Measurements from ENCODE around the gene CCDC70. TPM values are rescaled to one million over a fixed set of nuclear protein-coding genes. Genes with fewer than 3 reads are reported as not detected.

Gene CCDC70
- total RNA-seq, 1 experiment from 2014 or later = not detected

GRCh38 chr13:51895906-51896888 is 34.4 kb downstream of the CCDC70 start:
- no peaks in the 10 kb centered on the region for H3F3A ChIP-seq (ENCODE audit: low read length, unreplicated experiment)
- peak overlapping the region; percentile 34; the same call in 1 of the 2 replicates for H2AFZ ChIP-seq (ENCODE audit: low read length)
- no peaks in the 10 kb centered on the region for H4K20me1 ChIP-seq (ENCODE audit: low read length)
- POLR2A ChIA-PET (ENCODE audit: unreplicated experiment) = interaction anchor here (0.6 kb wide), 1 partner anchor 10 kb away, joined by 3 read pairs; no protein-coding TSS in a partner anchor
- H3K9me2 ChIP-seq (replicated peaks; ENCODE audit: low read length) = no peaks in the 10 kb centered on the region
- CTCF ChIA-PET = interaction anchor here (0.6 to 1.1 kb wide), 3 partner anchors 16 to 19 kb away, joined by 3 read pairs; no protein-coding TSS in a partner anchor
- H3K79me2 ChIP-seq (ENCODE audit: low read length) = no peaks in the 10 kb centered on the region
- no peak overlapping the region for H3K9ac ChIP-seq (ENCODE audit: low read length)
- H3K4me2 ChIP-seq (ENCODE audit: low read length) = no peak overlapping the region
- no peaks in the 10 kb centered on the region; the same call in 1 of the 2 replicates for H3K4me1 ChIP-seq (ENCODE audit: insufficient read depth, low read length)
- peak; percentile 57 for DNase-seq
- BruUV-seq (replicated peaks) = no TSS peak
- peak; percentile 96 for ATAC-seq
- intact Hi-C loops (cut with micrococcal nuclease) = loop anchor here (1.0 to 5.0 kb wide), 3 partner anchors 79 to 305 kb away; no protein-coding TSS in a partner anchor
- TF ChIP-seq EZH2 (IDR thresholded peaks at IDR 0.05; ENCODE audit: low read length, unreplicated experiment) = no peak
- TF ChIP-seq CTCF (conservative IDR thresholded peaks at IDR 0.05; ENCODE audit: low read depth, low read length) = peak; percentile 79
- H3K36me3 ChIP-seq (ENCODE audit: low read depth, low read length) = no peaks in the 10 kb centered on the region; the same call in 1 of the 2 replicates
- H3K4me3 ChIP-seq (ENCODE audit: low read length) = no peak overlapping the region
- no peaks in the 10 kb centered on the region for H3K9me3 ChIP-seq (ENCODE audit: low read length)
- H3K27me3 ChIP-seq (ENCODE audit: low read length) = no peaks in the 10 kb centered on the region
- no peak overlapping the region for H3K27ac ChIP-seq (ENCODE audit: low read length)

GRCh38 chr13:51900471-51900870 is 38.7 kb downstream of the CCDC70 start:
- H3K4me2 ChIP-seq (ENCODE audit: low read length) = no peak overlapping the region
- H3K27me3 ChIP-seq (ENCODE audit: low read length) = no peaks in the 10 kb centered on the region
- ChIA-PET CTCF (no interaction called here), POLR2A (ENCODE audit: unreplicated experiment) (no interaction called here)
- H3K36me3 ChIP-seq (ENCODE audit: low read depth, low read length) = no peaks in the 10 kb centered on the region; the same call in 1 of the 2 replicates
- BruUV-seq (replicated peaks) = no TSS peak
- no peak overlapping the region for H3K9ac ChIP-seq (ENCODE audit: low read length)
- intact Hi-C loops (cut with micrococcal nuclease) = no loop called here
- no peaks in the 10 kb centered on the region for H3K9me3 ChIP-seq (ENCODE audit: low read length)
- H3K79me2 ChIP-seq (ENCODE audit: low read length) = no peaks in the 10 kb centered on the region
- no peaks in the 10 kb centered on the region for H3F3A ChIP-seq (ENCODE audit: low read length, unreplicated experiment)
- no peak overlapping the region for H3K27ac ChIP-seq (ENCODE audit: low read length)
- no peaks in the 10 kb centered on the region for H3K4me1 ChIP-seq (ENCODE audit: insufficient read depth, low read length)
- no peaks in the 10 kb centered on the region for H4K20me1 ChIP-seq (ENCODE audit: low read length)
- H3K4me3 ChIP-seq (ENCODE audit: low read length) = no peak overlapping the region
- DNase-seq (no peak), ATAC-seq (no peak)
- no peaks in the 10 kb centered on the region for H3K9me2 ChIP-seq (replicated peaks; ENCODE audit: low read length)
- no peak overlapping the region for H2AFZ ChIP-seq (ENCODE audit: low read length)
- TF ChIP-seq CTCF (conservative IDR thresholded peaks at IDR 0.05; ENCODE audit: low read depth, low read length) (no peak), EZH2phosphoT487 (IDR thresholded peaks at IDR 0.05; ENCODE audit: borderline replicate concordance, low read length) (no peak), EZH2 (IDR thresholded peaks at IDR 0.05; ENCODE audit: low read length, unreplicated experiment) (no peak)

- no peaks in the 10 kb centered on the region for H3K9me2 ChIP-seq (replicated peaks; ENCODE audit: low read length)
- H3K27ac ChIP-seq (ENCODE audit: low read length) = no peak overlapping the region
- no peak overlapping the region for H3K4me2 ChIP-seq (ENCODE audit: low read length)
- H3K27me3 ChIP-seq (ENCODE audit: low read length) = no peaks in the 10 kb centered on the region
- no peaks in the 10 kb centered on the region for H3K36me3 ChIP-seq (ENCODE audit: low read depth, low read length)
- DNase-seq (no peak), ATAC-seq (no peak)
- no peak for TF ChIP-seq EZH2phosphoT487 (IDR thresholded peaks at IDR 0.05; ENCODE audit: borderline replicate concordance, low read length)
- TF ChIP-seq CTCF (conservative IDR thresholded peaks at IDR 0.05; ENCODE audit: low read depth, low read length) = no peak
- no peak for TF ChIP-seq EZH2 (IDR thresholded peaks at IDR 0.05; ENCODE audit: low read length, unreplicated experiment)
- H3F3A ChIP-seq (ENCODE audit: low read length, unreplicated experiment) = no peaks in the 10 kb centered on the region
- POLR2A ChIA-PET (ENCODE audit: unreplicated experiment) = no interaction called here
- no peaks in the 10 kb centered on the region for H3K79me2 ChIP-seq (ENCODE audit: low read length)
- BruUV-seq (replicated peaks) = no TSS peak
- H2AFZ ChIP-seq (ENCODE audit: low read length) = no peak overlapping the region
- H3K4me3 ChIP-seq (ENCODE audit: low read length) = no peak overlapping the region
- H3K9me3 ChIP-seq (ENCODE audit: low read length) = no peaks in the 10 kb centered on the region
- no peaks in the 10 kb centered on the region for H4K20me1 ChIP-seq (ENCODE audit: low read length)
- no peaks in the 10 kb centered on the region; the same call in 1 of the 2 replicates for H3K4me1 ChIP-seq (ENCODE audit: insufficient read depth, low read length)
- CTCF ChIA-PET = no interaction called here
- H3K9ac ChIP-seq (ENCODE audit: low read length) = no peak overlapping the region
- intact Hi-C loops (cut with micrococcal nuclease) = no loop called here
Observed at GRCh38 chr13:51902776-51903175, 41.0 kb downstream of the CCDC70 start.
